GM10248 (cell line): ENCODE results near the gene CUBN.

Experiments used
- CTCF ChIA-PET: fragments of 300-600 bp; sonication (Branson Sonifier 250); formaldehyde crosslinking; extraction: SDS; loops from one replicate; lab custom pipeline; 2021; ENCODE audit warnings: antibody characterized with exemption; lab: Yijun Ruan, JAX
- POLR2A ChIA-PET: fragments of 350-650 bp; sonication (Branson Sonifier 250); formaldehyde crosslinking; extraction: SDS; loops from one replicate; lab custom pipeline; 2020; ENCODE audit warnings: antibody characterized with exemption; lab: Yijun Ruan, JAX
- DNase-seq: peaks from one replicate; pipeline ENCODE4 v3.0.0; 2012; ENCODE audit errors: extremely low spot score
- CTCF ChIP-seq: IDR thresholded peaks from 2 replicates; pipeline ENCODE4 v1.5.1; 2012; ENCODE audit warnings: mild to moderate bottlenecking, low read depth; ENCODE audit errors: extremely low read depth, missing control alignments, control extremely low read depth

The CUBN gene

GRCh38 chr10:16967866-16968415, 161.7 kb downstream of the CUBN start:
- ChIA-PET CTCF (no interaction called here), POLR2A (no interaction called here)
- no peak for TF ChIP-seq CTCF
- no peak for DNase-seq

GRCh38 chr10:16966991-16967865, 162.4 kb downstream of the CUBN start:
- ChIA-PET CTCF (no interaction called here), POLR2A (no interaction called here)
- no peak for TF ChIP-seq CTCF
- no peak for DNase-seq

- POLR2A ChIA-PET: no interaction called here
- CTCF ChIA-PET: no interaction called here
- no peak for TF ChIP-seq CTCF
- DNase-seq: no peak
Measured at GRCh38 chr10:16965740-16966447, 163.7 kb downstream of the CUBN start.

GRCh38 chr10:16965344-16965616, 164.3 kb downstream of the CUBN start:
- DNase-seq: no peak
- no peak for TF ChIP-seq CTCF
- ChIA-PET CTCF (no interaction called here), POLR2A (no interaction called here)

GRCh38 chr10:16964576-16965343, 164.9 kb downstream of the CUBN start:
- TF ChIP-seq CTCF: no peak
- DNase-seq: no peak
- ChIA-PET CTCF (no interaction called here), POLR2A (no interaction called here)

- POLR2A ChIA-PET: no interaction called here
- no peak for DNase-seq
- TF ChIP-seq CTCF: no peak
- CTCF ChIA-PET: no interaction called here
Measured at GRCh38 chr10:16960551-16960950, 169.1 kb downstream of the CUBN start.
